NT2/D1 (cell line): ENCODE measurements around the gene AP2A2.

Source experiments
- SUZ12 ChIP-seq: IDR thresholded peaks from 2 replicates; pipeline ENCODE4 v1.6.1; 2011; ENCODE audit not compliant: insufficient read length, insufficient read depth; ENCODE audit errors: extremely low read depth
- YY1 ChIP-seq: IDR thresholded peaks from 2 replicates; pipeline ENCODE4 v1.6.1; 2011; ENCODE audit not compliant: insufficient read length, insufficient read depth
- ZNF274 ChIP-seq: IDR thresholded peaks from 2 replicates; pipeline ENCODE4 v1.6.1; 2011; ENCODE audit warnings: mild to moderate bottlenecking, low read depth, low read length

DNA sequence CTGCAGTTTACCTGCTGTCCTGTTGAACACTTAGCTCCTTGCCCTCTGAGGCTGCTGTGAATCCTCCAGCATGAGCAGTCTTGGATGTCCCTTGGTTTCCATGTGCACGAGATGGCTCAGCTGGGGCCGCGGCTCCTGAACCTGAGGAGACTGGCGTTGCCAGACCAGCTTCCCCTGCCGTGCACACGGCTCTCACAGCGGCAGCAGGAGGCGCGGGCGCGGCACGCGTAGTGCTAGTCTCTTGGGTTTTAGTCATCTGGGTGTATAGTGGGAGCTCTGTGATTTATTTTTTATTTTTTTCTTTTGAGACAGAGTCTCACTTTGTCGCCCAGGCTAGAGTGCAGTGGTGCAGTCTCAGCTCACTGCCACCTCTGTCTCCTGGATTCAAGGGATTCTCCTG, 56.1 kb downstream of the AP2A2 start:
- TF ChIP-seq ZNF274 (no peak), YY1 (no peak), SUZ12 (no peak)
